Cardiac muscle cell (in vitro differentiated cells and primary cell): Measurements from ENCODE around the gene POU6F2. TPM values are rescaled to one million over a fixed set of nuclear protein-coding genes. Genes with fewer than 3 reads are reported as not detected.

ENCODE experiments used
- DNase-seq, 2 donors: peaks; one replicate each; pipeline versions ENCODE4 v3.0.0 to v3.0.0-alpha.2; 2010 to 2017; ENCODE audit warnings: low read depth in 1 of 2, low spot score in 1 of 2
- H3K27ac ChIP-seq: fragments of 200-600 bp; sonication (generic); 2 replicates; pipeline ENCODE4 v1.5.1; 2016
- H3K27me3 ChIP-seq: fragments of 200-600 bp; sonication (generic); 2 replicates; pipeline ENCODE4 v1.6.0; 2016; ENCODE audit warnings: control low read depth
- H3K36me3 ChIP-seq: fragments of 200-600 bp; sonication (generic); 2 replicates; pipeline ENCODE4 v1.5.1; 2016; ENCODE audit warnings: control low read depth
- H3K4me1 ChIP-seq: fragments of 200-600 bp; sonication (generic); 2 replicates; pipeline ENCODE4 v1.8.1; 2017; ENCODE audit warnings: low read depth, mild to moderate bottlenecking, mixed run types
- H3K4me3 ChIP-seq: fragments of 200-600 bp; sonication (generic); 2 replicates; pipeline ENCODE4 v1.5.1; 2016; ENCODE audit warnings: mild to moderate bottlenecking
- H3K9me3 ChIP-seq: fragments of 200-600 bp; sonication (generic); 2 replicates; pipeline ENCODE4 v1.5.1; 2017; ENCODE audit warnings: low read depth, mild to moderate bottlenecking, control low read depth
- polyA plus RNA-seq: library from polyadenylated mRNA; unstranded; fragments of >200 nt; fragmentation: Nextera tagmentation; extraction: Ambion mirVana; gene quantifications from 2 replicates; pipeline ENCODE4 v1.2.1, GENCODE V29; 2016
- total RNA-seq: library from RNA; depleted of rRNA; stranded (reverse); fragments of >200 nt; gene quantifications from 2 replicates; pipeline ENCODE4 v1.2.3, GENCODE V29; 2016
- TF ChIP-seq, protein P1 (sequence below): IDR thresholded peaks from 2 replicates; pipeline ENCODE4 v1.5.1; 2012; ENCODE audit warnings: low read depth, mild to moderate bottlenecking, low read length

Gene POU6F2
- total and polyA plus RNA-seq, 2 experiments from 2014 or later, result 1.7 to 3.6 TPM

DNA sequence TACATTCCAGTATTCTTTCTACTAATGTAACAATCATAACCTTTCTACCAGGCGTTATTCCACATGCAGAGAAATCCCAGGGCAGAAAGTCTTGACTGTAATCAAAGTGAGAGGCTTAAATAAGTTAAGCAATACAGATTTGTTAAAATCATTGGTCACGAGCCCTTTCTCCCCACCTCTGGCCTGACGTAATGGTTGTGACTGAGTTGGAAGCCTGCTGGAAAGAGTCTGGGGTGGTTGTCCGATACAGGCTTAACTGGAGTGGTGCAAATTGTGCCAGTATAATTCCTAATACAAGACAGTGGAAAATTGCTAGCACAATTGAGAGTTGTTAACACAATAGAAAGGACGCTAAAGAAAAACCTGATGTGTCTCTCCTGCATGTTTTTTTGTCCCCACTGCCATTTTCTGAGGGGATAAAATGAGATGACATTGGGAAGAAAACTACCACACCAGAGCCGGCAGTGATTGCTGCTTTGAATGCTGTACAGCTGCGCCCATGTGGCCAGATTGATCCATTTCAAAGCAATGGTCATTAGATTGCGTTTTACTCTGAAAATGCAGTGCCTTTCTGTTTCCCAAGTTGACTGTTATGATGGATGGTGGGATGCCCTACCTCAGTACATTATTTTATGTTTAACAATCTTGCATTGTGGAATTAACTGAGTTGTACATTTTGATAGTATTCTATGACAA, 190.8 kb downstream of the POU6F2 start:
- Histone ChIP-seq H3K27ac (no peak overlapping the region), H3K4me3 (no peak overlapping the region), H3K27me3 (no peaks in the 10 kb centered on the region), H3K9me3 (no peaks in the 10 kb centered on the region), H3K4me1 (no peaks in the 10 kb centered on the region), H3K36me3 (no peaks in the 10 kb centered on the region)
- TF ChIP-seq, protein P1, sequence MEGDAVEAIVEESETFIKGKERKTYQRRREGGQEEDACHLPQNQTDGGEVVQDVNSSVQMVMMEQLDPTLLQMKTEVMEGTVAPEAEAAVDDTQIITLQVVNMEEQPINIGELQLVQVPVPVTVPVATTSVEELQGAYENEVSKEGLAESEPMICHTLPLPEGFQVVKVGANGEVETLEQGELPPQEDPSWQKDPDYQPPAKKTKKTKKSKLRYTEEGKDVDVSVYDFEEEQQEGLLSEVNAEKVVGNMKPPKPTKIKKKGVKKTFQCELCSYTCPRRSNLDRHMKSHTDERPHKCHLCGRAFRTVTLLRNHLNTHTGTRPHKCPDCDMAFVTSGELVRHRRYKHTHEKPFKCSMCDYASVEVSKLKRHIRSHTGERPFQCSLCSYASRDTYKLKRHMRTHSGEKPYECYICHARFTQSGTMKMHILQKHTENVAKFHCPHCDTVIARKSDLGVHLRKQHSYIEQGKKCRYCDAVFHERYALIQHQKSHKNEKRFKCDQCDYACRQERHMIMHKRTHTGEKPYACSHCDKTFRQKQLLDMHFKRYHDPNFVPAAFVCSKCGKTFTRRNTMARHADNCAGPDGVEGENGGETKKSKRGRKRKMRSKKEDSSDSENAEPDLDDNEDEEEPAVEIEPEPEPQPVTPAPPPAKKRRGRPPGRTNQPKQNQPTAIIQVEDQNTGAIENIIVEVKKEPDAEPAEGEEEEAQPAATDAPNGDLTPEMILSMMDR, result no peak
- no peak for DNase-seq

DNA sequence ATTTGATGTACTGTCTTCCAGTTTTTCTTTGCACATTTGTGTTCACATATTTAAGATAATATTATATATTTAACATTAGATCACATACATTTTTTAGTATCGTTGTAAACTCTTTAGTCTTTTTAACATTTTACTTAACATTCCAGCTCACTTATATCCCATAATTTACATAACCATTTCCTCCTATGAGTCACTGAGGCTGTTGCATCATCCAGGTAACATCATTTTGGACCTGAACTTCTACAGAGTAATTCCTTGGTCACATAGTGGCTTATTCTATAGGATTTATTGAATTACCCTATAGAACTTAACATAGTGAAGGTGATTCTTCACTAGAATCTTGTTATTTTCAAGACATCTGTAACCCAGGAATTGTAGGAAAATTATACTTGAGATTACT, 194.4 kb downstream of the POU6F2 start:
- H3K27ac ChIP-seq, result no peak overlapping the region
- H3K36me3 ChIP-seq, result no peaks in the 10 kb centered on the region
- H3K4me3 ChIP-seq, result no peak overlapping the region
- DNase-seq, result no peak
- no peaks in the 10 kb centered on the region for H3K27me3 ChIP-seq
- H3K4me1 ChIP-seq, result no peaks in the 10 kb centered on the region
- TF ChIP-seq, protein P1, result no peak
- no peaks in the 10 kb centered on the region for H3K9me3 ChIP-seq

DNA sequence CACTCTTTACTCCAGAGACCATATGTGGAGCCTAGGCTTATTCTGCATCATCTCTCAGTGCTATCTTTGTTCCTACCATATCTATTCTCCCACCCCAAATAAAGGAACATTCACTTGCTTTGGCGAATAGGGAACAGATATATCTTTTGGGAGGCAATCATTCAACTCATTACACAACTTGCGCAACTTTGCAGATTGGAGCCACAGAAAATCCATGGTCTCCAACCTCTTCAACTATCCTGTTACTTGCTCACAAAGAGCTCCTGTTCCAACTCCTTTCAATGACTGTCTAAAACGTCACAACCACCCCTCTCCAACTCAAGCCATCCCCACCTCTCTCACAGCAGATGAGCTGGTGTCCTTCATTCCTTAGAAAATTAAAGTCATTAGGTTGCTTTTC, 203.7 kb downstream of the POU6F2 start:
- no peak overlapping the region for H3K27ac ChIP-seq
- H3K27me3 ChIP-seq, result no peaks in the 10 kb centered on the region
- H3K9me3 ChIP-seq, result no peaks in the 10 kb centered on the region
- H3K4me3 ChIP-seq, result no peak overlapping the region
- no peaks in the 10 kb centered on the region for H3K36me3 ChIP-seq
- TF ChIP-seq, protein P1, result no peak
- no peak for DNase-seq
- H3K4me1 ChIP-seq, result peaks cover 4% of the 10 kb centered on the region

DNA sequence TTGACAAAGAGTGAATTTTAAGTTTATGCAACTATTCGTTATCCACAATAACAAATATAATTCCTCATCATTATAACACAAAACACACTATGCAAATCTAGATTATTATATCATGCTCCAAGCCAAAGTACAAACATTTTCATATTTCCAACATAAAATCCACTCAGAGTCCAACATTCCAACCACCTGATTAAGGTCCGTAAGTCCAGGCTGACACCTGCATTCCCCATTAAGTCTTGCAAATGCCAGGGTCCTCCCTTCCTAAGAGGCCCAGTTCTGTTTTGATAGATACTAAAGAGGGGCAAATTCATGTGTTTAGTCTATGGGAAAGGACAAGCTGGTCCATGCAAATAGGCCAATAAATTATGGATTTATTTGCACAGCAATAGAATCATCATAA, 206.1 kb downstream of the POU6F2 start:
- no peaks in the 10 kb centered on the region for H3K9me3 ChIP-seq
- no peaks in the 10 kb centered on the region for H3K36me3 ChIP-seq
- no peaks in the 10 kb centered on the region for H3K27me3 ChIP-seq
- no peak overlapping the region for H3K4me3 ChIP-seq
- peaks cover 4% of the 10 kb centered on the region for H3K4me1 ChIP-seq
- no peak overlapping the region for H3K27ac ChIP-seq
- no peak for DNase-seq
- TF ChIP-seq, protein P1, result no peak

DNA sequence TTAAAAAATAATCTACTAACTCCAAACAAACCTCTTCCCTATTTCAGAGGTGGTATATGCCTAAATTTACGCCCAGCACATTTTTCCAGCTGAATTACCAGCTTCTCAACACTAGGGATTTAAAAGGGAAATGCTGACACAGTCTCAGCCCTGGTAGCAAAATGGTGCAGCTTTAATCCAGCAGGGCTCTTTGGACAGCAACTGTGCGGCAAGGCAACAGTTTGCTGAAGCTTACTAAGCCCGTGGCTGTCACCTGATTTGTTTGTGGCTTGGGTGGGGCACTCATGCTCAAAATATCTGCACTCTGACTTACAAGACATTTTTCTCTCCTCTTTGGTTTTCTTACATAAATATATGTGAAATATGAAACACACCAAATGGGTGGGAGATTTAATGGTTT, 206.7 kb downstream of the POU6F2 start:
- no peaks in the 10 kb centered on the region for H3K36me3 ChIP-seq
- DNase-seq, result peak in 1 of 2 donors; percentile 25
- H3K9me3 ChIP-seq, result no peaks in the 10 kb centered on the region
- TF ChIP-seq, protein P1, result no peak
- peaks cover 4% of the 10 kb centered on the region for H3K4me1 ChIP-seq
- no peaks in the 10 kb centered on the region for H3K27me3 ChIP-seq
- no peak overlapping the region for H3K4me3 ChIP-seq
- H3K27ac ChIP-seq, result no peak overlapping the region
